ENCODE results near the gene TRPC3. TPM values are rescaled to one million over a fixed set of nuclear protein-coding genes. Genes with fewer than 3 reads are reported as not detected.

Gene TRPC3
- total RNA-seq, 1 donor from 2014 or later: 0.17 TPM

DNA sequence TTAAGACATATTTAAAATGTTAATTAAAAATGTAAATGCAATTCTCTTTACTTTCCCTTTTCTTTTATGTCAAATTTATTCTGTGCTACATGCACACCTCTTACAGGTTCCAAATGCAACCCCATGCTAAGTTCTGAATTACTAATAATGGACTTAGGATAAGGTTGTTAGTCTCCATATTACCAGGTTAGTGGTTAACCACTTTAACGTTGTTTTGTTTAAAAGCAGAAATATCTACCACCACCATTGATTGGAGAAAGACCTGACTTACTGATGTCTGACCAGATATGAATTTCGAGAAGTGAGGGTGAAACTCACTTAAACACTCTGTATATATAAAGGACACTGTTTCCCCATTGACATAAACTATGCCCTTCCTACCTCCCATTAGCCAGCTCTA is 6.9 kb upstream of the TRPC3 start:
- DNase-seq (ENCODE audit: low spot score): no peak
- Histone ChIP-seq H3K4me2 (no peak overlapping the region), H3K9ac (no peak overlapping the region), H3K9me3 (ENCODE audit: low read depth) (no peaks in the 10 kb centered on the region), H2AFZ (replicated peaks) (no peak overlapping the region), H3K4me3 (no peak overlapping the region), H3K27me3 (peaks cover 27% of the 10 kb centered on the region), H4K20me1 (ENCODE audit: low read depth) (no peaks in the 10 kb centered on the region), H3K4me1 (no peaks in the 10 kb centered on the region), H3K36me3 (no peaks in the 10 kb centered on the region), H3K27ac (no peak overlapping the region), H3K79me2 (ENCODE audit: low read depth) (no peaks in the 10 kb centered on the region), H3F3A (ENCODE audit: low read depth) (no peaks in the 10 kb centered on the region)
- H3K4me3 Mint-ChIP-seq: no peak overlapping the region
- no peaks in the 10 kb centered on the region for H3K36me3 Mint-ChIP-seq
- TF ChIP-seq EZH2 (IDR thresholded peaks at IDR 0.05) (no peak), EZH2phosphoT487 (IDR thresholded peaks at IDR 0.05) (no peak)
- TF ChIP-seq, protein P1, sequence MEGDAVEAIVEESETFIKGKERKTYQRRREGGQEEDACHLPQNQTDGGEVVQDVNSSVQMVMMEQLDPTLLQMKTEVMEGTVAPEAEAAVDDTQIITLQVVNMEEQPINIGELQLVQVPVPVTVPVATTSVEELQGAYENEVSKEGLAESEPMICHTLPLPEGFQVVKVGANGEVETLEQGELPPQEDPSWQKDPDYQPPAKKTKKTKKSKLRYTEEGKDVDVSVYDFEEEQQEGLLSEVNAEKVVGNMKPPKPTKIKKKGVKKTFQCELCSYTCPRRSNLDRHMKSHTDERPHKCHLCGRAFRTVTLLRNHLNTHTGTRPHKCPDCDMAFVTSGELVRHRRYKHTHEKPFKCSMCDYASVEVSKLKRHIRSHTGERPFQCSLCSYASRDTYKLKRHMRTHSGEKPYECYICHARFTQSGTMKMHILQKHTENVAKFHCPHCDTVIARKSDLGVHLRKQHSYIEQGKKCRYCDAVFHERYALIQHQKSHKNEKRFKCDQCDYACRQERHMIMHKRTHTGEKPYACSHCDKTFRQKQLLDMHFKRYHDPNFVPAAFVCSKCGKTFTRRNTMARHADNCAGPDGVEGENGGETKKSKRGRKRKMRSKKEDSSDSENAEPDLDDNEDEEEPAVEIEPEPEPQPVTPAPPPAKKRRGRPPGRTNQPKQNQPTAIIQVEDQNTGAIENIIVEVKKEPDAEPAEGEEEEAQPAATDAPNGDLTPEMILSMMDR (IDR thresholded peaks at IDR 0.05): no peak
- no peaks in the 10 kb centered on the region for H3K4me1 Mint-ChIP-seq
- H3K9me3 Mint-ChIP-seq: no peaks in the 10 kb centered on the region
- peaks cover 11% of the 10 kb centered on the region for H3K27me3 Mint-ChIP-seq (ENCODE audit: insufficient read depth, low read depth)
- H3K27ac Mint-ChIP-seq: no peak overlapping the region

DNA sequence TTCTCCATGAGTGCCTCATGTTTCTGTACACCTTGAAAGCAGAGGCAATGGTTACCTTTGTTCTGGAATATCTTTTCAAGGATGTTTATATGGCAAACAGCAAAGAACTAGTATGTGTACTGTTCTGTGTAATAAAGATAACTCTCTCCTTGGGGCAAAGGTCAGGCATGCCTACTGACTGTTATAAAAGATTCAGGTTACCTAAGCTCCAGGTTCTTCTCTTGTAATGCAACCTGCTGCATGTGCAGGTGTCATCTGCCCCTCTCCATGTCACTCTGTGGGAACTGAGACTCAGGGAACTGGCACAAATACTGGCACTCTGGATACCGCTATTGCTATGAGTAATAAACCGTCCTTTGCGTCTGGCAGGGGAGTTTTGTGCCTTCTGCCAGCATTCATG is 5.4 kb upstream of the TRPC3 start:
- no peak overlapping the region for H3K9ac ChIP-seq
- no peaks in the 10 kb centered on the region for H3F3A ChIP-seq (ENCODE audit: low read depth)
- Mint-ChIP-seq H3K27me3 (ENCODE audit: insufficient read depth, low read depth) (peaks cover 16% of the 10 kb centered on the region), H3K4me3 (no peak overlapping the region), H3K9me3 (no peaks in the 10 kb centered on the region), H3K27ac (no peak overlapping the region), H3K36me3 (no peaks in the 10 kb centered on the region), H3K4me1 (peaks cover 3% of the 10 kb centered on the region)
- H4K20me1 ChIP-seq (ENCODE audit: low read depth): no peaks in the 10 kb centered on the region
- H3K4me3 ChIP-seq: no peak overlapping the region
- H2AFZ ChIP-seq (replicated peaks): no peak overlapping the region
- DNase-seq (ENCODE audit: low spot score): no peak
- H3K9me3 ChIP-seq (ENCODE audit: low read depth): no peaks in the 10 kb centered on the region
- TF ChIP-seq EZH2 (IDR thresholded peaks at IDR 0.05) (no peak), EZH2phosphoT487 (IDR thresholded peaks at IDR 0.05) (no peak)
- peaks cover under 1% of the 10 kb centered on the region for H3K4me1 ChIP-seq
- H3K79me2 ChIP-seq (ENCODE audit: low read depth): no peaks in the 10 kb centered on the region
- H3K27ac ChIP-seq: no peak overlapping the region
- H3K4me2 ChIP-seq: no peak overlapping the region
- no peaks in the 10 kb centered on the region for H3K36me3 ChIP-seq
- peaks cover 42% of the 10 kb centered on the region for H3K27me3 ChIP-seq

GRCh38 chr4:121953860-121954259 is 2.0 kb upstream of the TRPC3 start:
- Histone ChIP-seq H3K4me3 (no peak overlapping the region), H3K27ac (no peak overlapping the region), H3K9me3 (ENCODE audit: low read depth) (no peaks in the 10 kb centered on the region), H3K9ac (no peak overlapping the region), H3K36me3 (no peaks in the 10 kb centered on the region), H3K79me2 (ENCODE audit: low read depth) (no peaks in the 10 kb centered on the region), H3K4me2 (no peak overlapping the region), H4K20me1 (ENCODE audit: low read depth) (peaks cover 5% of the 10 kb centered on the region), H3K4me1 (peaks cover 11% of the 10 kb centered on the region), H3K27me3 (peaks cover 76% of the 10 kb centered on the region), H3F3A (ENCODE audit: low read depth) (peaks cover 8% of the 10 kb centered on the region), H2AFZ (replicated peaks) (no peak overlapping the region)
- Mint-ChIP-seq H3K4me3 (no peak overlapping the region), H3K27ac (no peak overlapping the region), H3K9me3 (no peaks in the 10 kb centered on the region), H3K27me3 (ENCODE audit: insufficient read depth, low read depth) (peaks cover 33% of the 10 kb centered on the region), H3K36me3 (no peaks in the 10 kb centered on the region), H3K4me1 (peaks cover 8% of the 10 kb centered on the region)
- no peak for DNase-seq (ENCODE audit: low spot score)
- TF ChIP-seq EZH2 (IDR thresholded peaks at IDR 0.05) (no peak), EZH2phosphoT487 (IDR thresholded peaks at IDR 0.05) (no peak)
- TF ChIP-seq, protein P1 (IDR thresholded peaks at IDR 0.05): no peak

GRCh38 chr4:121952290-121952689 is 430 bp upstream of the TRPC3 start:
- Histone ChIP-seq H3F3A (ENCODE audit: low read depth) (peaks cover 8% of the 10 kb centered on the region), H3K4me1 (peaks cover 11% of the 10 kb centered on the region), H4K20me1 (ENCODE audit: low read depth) (peaks cover 5% of the 10 kb centered on the region), H3K79me2 (ENCODE audit: low read depth) (no peaks in the 10 kb centered on the region), H2AFZ (replicated peaks) (peak overlapping the region; percentile 98), H3K36me3 (no peaks in the 10 kb centered on the region), H3K4me2 (peak overlapping the region; percentile 83), H3K27me3 (peaks cover 91% of the 10 kb centered on the region), H3K4me3 (peak overlapping the region; percentile 63), H3K27ac (no peak overlapping the region), H3K9me3 (ENCODE audit: low read depth) (no peaks in the 10 kb centered on the region), H3K9ac (no peak overlapping the region)
- TF ChIP-seq EZH2 (IDR thresholded peaks at IDR 0.05) (peak; percentile 2), EZH2phosphoT487 (IDR thresholded peaks at IDR 0.05) (peak; percentile 4)
- TF ChIP-seq, protein P1 (IDR thresholded peaks at IDR 0.05): no peak
- no peak overlapping the region for H3K27ac Mint-ChIP-seq
- peaks cover 8% of the 10 kb centered on the region for H3K4me1 Mint-ChIP-seq
- DNase-seq (ENCODE audit: low spot score): no peak
- H3K9me3 Mint-ChIP-seq: no peaks in the 10 kb centered on the region
- no peaks in the 10 kb centered on the region for H3K36me3 Mint-ChIP-seq
- H3K4me3 Mint-ChIP-seq: peak overlapping the region; percentile 83
- peaks cover 36% of the 10 kb centered on the region for H3K27me3 Mint-ChIP-seq (ENCODE audit: insufficient read depth, low read depth)
